SU-DHL-6 (cell line): ENCODE results near the gene COL23A1.

ENCODE experiments used
- H2AFZ ChIP-seq: fragments of 200-600 bp; sonication (generic); 2 replicates; pipeline ENCODE4 v1.6.1; 2014; ENCODE audit warnings: low read depth, mild to moderate bottlenecking, moderate library complexity, mixed read lengths, antibody characterized with exemption, low read length; ENCODE audit not compliant: severe bottlenecking
- H3F3A ChIP-seq: fragments of 200-600 bp; shearing (Covaris generic); 2 replicates; pipeline ENCODE4 v1.6.0; 2016; ENCODE audit warnings: antibody characterized with exemption, mild to moderate bottlenecking; ENCODE audit not compliant: insufficient read depth
- H3K27ac ChIP-seq: fragments of 200-600 bp; sonication (generic); 2 replicates; pipeline ENCODE4 v1.5.1; 2016; ENCODE audit warnings: low read depth, mild to moderate bottlenecking, low read length, moderate library complexity, mixed read lengths
- H3K27me3 ChIP-seq: fragments of 200-600 bp; sonication (generic), shearing (Covaris generic); 2 replicates; pipeline ENCODE4 v1.6.0; 2014; ENCODE audit warnings: mild to moderate bottlenecking, low read length
- H3K36me3 ChIP-seq: fragments of 200-600 bp; sonication (generic); 2 replicates; pipeline ENCODE4 v1.6.1; 2014; ENCODE audit warnings: mild to moderate bottlenecking, low read length, mixed read lengths
- H3K4me2 ChIP-seq: fragments of 300-600, 200-600 bp; shearing (Covaris generic), sonication (generic); 2 replicates; pipeline ENCODE4 v1.6.0; 2014; ENCODE audit warnings: low read length, low read depth, mild to moderate bottlenecking; ENCODE audit not compliant: poor library complexity, severe bottlenecking
- H3K4me3 ChIP-seq: fragments of 200-600 bp; sonication (generic); 2 replicates; pipeline ENCODE4 v1.5.1; 2014; ENCODE audit warnings: antibody characterized with exemption, low read length, mild to moderate bottlenecking, mixed read lengths; ENCODE audit not compliant: insufficient read depth, poor library complexity, severe bottlenecking
- H3K79me2 ChIP-seq: fragments of 200-600 bp; sonication (generic); 2 replicates; pipeline ENCODE4 v1.6.1; 2014; ENCODE audit warnings: mild to moderate bottlenecking, low read length, moderate library complexity; ENCODE audit not compliant: insufficient read depth
- H3K9ac ChIP-seq: fragments of 200-600 bp; sonication (generic); 2 replicates; pipeline ENCODE4 v1.7.0; 2014; ENCODE audit warnings: mild to moderate bottlenecking, low read length
- H3K9me2 ChIP-seq: fragments of 200-600 bp; sonication (generic); replicated peaks from 2 replicates; pipeline ENCODE4 v1.6.1; 2014; ENCODE audit warnings: low read length; ENCODE audit not compliant: insufficient read depth
- H3K9me3 ChIP-seq: fragments of 200-600 bp; sonication (generic); 2 replicates; pipeline ENCODE4 v1.6.1; 2014; ENCODE audit warnings: low read length, mixed read lengths; ENCODE audit not compliant: insufficient read depth
- H4K20me1 ChIP-seq: fragments of 200-600 bp; sonication (generic); 2 replicates; pipeline ENCODE4 v1.6.1; 2014; ENCODE audit warnings: low read depth, mild to moderate bottlenecking, antibody characterized with exemption, low read length, moderate library complexity, mixed read lengths
- EZH2phosphoT487 ChIP-seq: fragments of 200-600 bp; sonication (generic), shearing (Covaris generic); conservative IDR thresholded peaks from 2 replicates; pipeline ENCODE4 v1.6.1; 2018; ENCODE audit warnings: mild to moderate bottlenecking, antibody characterized with exemption, low read length, moderate library complexity, mixed read lengths
- TF ChIP-seq, protein P1 (sequence below): fragments of 200-600 bp; sonication (generic); IDR thresholded peaks from one replicate; pipeline ENCODE4 v1.5.1; 2017; ENCODE audit warnings: antibody characterized with exemption, mild to moderate bottlenecking, low read length, moderate library complexity; ENCODE audit not compliant: insufficient read depth, poor library complexity, severe bottlenecking

Gene COL23A1

DNA sequence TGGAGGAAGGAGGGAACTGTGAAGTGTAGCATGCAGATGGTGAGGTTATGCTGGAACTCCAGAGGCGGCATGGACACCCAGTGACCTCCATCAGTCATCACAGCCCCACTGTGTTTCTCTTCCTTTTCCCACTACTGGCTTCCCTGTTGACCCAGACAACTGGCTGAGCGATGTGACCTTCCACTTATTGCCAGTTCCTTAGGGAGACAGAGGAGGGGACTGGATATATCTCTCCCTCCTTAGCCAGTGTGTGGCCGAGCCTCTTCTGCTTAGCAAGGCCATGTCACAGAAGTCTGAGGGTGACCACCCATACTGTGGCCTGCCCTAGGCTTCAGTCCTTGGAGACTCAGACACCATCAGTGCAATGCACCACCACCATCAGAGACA lies 354.6 kb downstream of the COL23A1 start:
- Histone ChIP-seq H3K27me3 (no peaks in the 10 kb centered on the region), H2AFZ (no peak overlapping the region), H3K36me3 (no peaks in the 10 kb centered on the region), H4K20me1 (no peaks in the 10 kb centered on the region), H3K9me2 (no peaks in the 10 kb centered on the region), H3K4me3 (no peak overlapping the region), H3K9ac (no peak overlapping the region), H3K27ac (no peak overlapping the region), H3F3A (peaks cover 17% of the 10 kb centered on the region), H3K9me3 (no peaks in the 10 kb centered on the region), H3K4me2 (no peak overlapping the region), H3K79me2 (peaks cover 15% of the 10 kb centered on the region)
- TF ChIP-seq, protein P1, sequence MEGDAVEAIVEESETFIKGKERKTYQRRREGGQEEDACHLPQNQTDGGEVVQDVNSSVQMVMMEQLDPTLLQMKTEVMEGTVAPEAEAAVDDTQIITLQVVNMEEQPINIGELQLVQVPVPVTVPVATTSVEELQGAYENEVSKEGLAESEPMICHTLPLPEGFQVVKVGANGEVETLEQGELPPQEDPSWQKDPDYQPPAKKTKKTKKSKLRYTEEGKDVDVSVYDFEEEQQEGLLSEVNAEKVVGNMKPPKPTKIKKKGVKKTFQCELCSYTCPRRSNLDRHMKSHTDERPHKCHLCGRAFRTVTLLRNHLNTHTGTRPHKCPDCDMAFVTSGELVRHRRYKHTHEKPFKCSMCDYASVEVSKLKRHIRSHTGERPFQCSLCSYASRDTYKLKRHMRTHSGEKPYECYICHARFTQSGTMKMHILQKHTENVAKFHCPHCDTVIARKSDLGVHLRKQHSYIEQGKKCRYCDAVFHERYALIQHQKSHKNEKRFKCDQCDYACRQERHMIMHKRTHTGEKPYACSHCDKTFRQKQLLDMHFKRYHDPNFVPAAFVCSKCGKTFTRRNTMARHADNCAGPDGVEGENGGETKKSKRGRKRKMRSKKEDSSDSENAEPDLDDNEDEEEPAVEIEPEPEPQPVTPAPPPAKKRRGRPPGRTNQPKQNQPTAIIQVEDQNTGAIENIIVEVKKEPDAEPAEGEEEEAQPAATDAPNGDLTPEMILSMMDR = no peak
- no peak for TF ChIP-seq EZH2phosphoT487

GRCh38 chr5:178234750-178235587 lies 355.2 kb downstream of the COL23A1 start:
- Histone ChIP-seq H3K27ac (no peak overlapping the region), H3K4me2 (no peak overlapping the region), H3K4me3 (no peak overlapping the region)

GRCh38 chr5:178234121-178234749 lies 356.0 kb downstream of the COL23A1 start:
- no peaks in the 10 kb centered on the region for H3K9me2 ChIP-seq
- no peak overlapping the region for H2AFZ ChIP-seq
- TF ChIP-seq, protein P1 = no peak
- no peak for TF ChIP-seq EZH2phosphoT487
- H3K79me2 ChIP-seq = peaks cover 23% of the 10 kb centered on the region
- no peak overlapping the region for H3K4me2 ChIP-seq
- no peak overlapping the region for H3K4me3 ChIP-seq
- H3K27me3 ChIP-seq = no peaks in the 10 kb centered on the region
- no peaks in the 10 kb centered on the region for H3K9me3 ChIP-seq
- no peak overlapping the region for H3K9ac ChIP-seq
- H3F3A ChIP-seq = peaks cover 17% of the 10 kb centered on the region
- no peaks in the 10 kb centered on the region; the same call in 1 of the 2 replicates for H3K36me3 ChIP-seq
- no peaks in the 10 kb centered on the region for H4K20me1 ChIP-seq
- H3K27ac ChIP-seq = no peak overlapping the region

More at GRCh38 chr5:178234750-178235587, 355.2 kb downstream of the COL23A1 start:
- no peaks in the 10 kb centered on the region for H3K9me2 ChIP-seq
- H4K20me1 ChIP-seq = no peaks in the 10 kb centered on the region
- peaks cover 17% of the 10 kb centered on the region for H3F3A ChIP-seq
- TF ChIP-seq EZH2phosphoT487 = no peak
- TF ChIP-seq, protein P1 = peak; percentile 81
- H3K9me3 ChIP-seq = no peaks in the 10 kb centered on the region
- no peaks in the 10 kb centered on the region for H3K27me3 ChIP-seq
- no peaks in the 10 kb centered on the region for H3K36me3 ChIP-seq
- peaks cover 19% of the 10 kb centered on the region for H3K79me2 ChIP-seq
- no peak overlapping the region for H3K9ac ChIP-seq
- H2AFZ ChIP-seq = no peak overlapping the region
